H1 (cell line): ENCODE data around the gene PTPRO.

Source experiments
- CEBPB ChIP-seq: IDR thresholded peaks from 2 replicates; pipeline ENCODE4 v1.6.1; 2012; ENCODE audit warnings: low read depth, low read length
- EP300 ChIP-seq, 2 experiments: IDR thresholded peaks; 1 replicate in 1 of 2; 2 replicates in 1 of 2; pipeline ENCODE4 v1.6.1; 2011 to 2012; ENCODE audit warnings: low read depth in 2 of 2, low read length in 2 of 2, mild to moderate bottlenecking in 2 of 2, borderline replicate concordance in 1 of 2, inconsistent platforms in 1 of 2, moderate library complexity in 1 of 2
- MAFK ChIP-seq: IDR thresholded peaks from 2 replicates; pipeline ENCODE4 v1.6.1; 2012; ENCODE audit warnings: low read depth, mild to moderate bottlenecking, improper control_type of control experiment, low read length
- PHF8 ChIP-seq: fragments of 200-600 bp; sonication (generic); conservative IDR thresholded peaks from 2 replicates; pipeline ENCODE4 v1.7.1; 2012; ENCODE audit warnings: low read depth, mild to moderate bottlenecking, inconsistent platforms, low read length, moderate library complexity
- POLR2A ChIP-seq, 2 experiments: IDR thresholded peaks; 1 replicate in 1 of 2; 2 replicates in 1 of 2; pipeline ENCODE4 v1.6.1; 2011; ENCODE audit warnings: low read depth in 2 of 2, low read length in 2 of 2, mild to moderate bottlenecking in 2 of 2; ENCODE audit errors: control extremely low read depth in 1 of 2
- TAF1 ChIP-seq: IDR thresholded peaks from 2 replicates; pipeline ENCODE4 v1.6.1; 2011; ENCODE audit warnings: mild to moderate bottlenecking, low read depth, low read length
- TEAD4 ChIP-seq: IDR thresholded peaks from 2 replicates; pipeline ENCODE4 v1.6.1; 2012; ENCODE audit warnings: low read depth, low read length, inconsistent platforms, mixed read lengths
- TF ChIP-seq, protein P1 (sequence below), 3 experiments: IDR thresholded peaks; 1 replicate in 2 of 3; 2 replicates in 1 of 3; pipeline versions ENCODE4 v1.5.1 to v1.6.1; 2011; ENCODE audit warnings: low read length in 3 of 3, mild to moderate bottlenecking in 3 of 3, inconsistent platforms in 2 of 3, low read depth in 1 of 3, moderate library complexity in 1 of 3; ENCODE audit not compliant: insufficient read depth in 1 of 3; ENCODE audit errors: control extremely low read depth in 1 of 3

- TF ChIP-seq TAF1 (no peak), EP300 (IDR thresholded peaks at IDR 0.05; ENCODE audit: borderline replicate concordance in 1 of 2, low read depth in 2 of 2, low read length in 2 of 2) (no peak), CEBPB (no peak), MAFK (no peak), PHF8 (no peak), POLR2A (IDR thresholded peaks at IDR 0.05; ENCODE audit: control extremely low read depth in 1 of 2, low read depth in 2 of 2, low read length in 2 of 2) (no peak), TEAD4 (no peak)
- TF ChIP-seq, protein P1, sequence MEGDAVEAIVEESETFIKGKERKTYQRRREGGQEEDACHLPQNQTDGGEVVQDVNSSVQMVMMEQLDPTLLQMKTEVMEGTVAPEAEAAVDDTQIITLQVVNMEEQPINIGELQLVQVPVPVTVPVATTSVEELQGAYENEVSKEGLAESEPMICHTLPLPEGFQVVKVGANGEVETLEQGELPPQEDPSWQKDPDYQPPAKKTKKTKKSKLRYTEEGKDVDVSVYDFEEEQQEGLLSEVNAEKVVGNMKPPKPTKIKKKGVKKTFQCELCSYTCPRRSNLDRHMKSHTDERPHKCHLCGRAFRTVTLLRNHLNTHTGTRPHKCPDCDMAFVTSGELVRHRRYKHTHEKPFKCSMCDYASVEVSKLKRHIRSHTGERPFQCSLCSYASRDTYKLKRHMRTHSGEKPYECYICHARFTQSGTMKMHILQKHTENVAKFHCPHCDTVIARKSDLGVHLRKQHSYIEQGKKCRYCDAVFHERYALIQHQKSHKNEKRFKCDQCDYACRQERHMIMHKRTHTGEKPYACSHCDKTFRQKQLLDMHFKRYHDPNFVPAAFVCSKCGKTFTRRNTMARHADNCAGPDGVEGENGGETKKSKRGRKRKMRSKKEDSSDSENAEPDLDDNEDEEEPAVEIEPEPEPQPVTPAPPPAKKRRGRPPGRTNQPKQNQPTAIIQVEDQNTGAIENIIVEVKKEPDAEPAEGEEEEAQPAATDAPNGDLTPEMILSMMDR (IDR thresholded peaks at IDR 0.05; ENCODE audit: control extremely low read depth in 1 of 3, insufficient read depth in 1 of 3, low read depth in 1 of 3, low read length in 3 of 3) = no peak
These were observed 65.5 kb downstream of the PTPRO start for GRCh38 chr12:15387772-15388171.
